Ovary (tissue), 3 donors: Measurements from ENCODE around the gene PPP1CA.

Experiments
- EP300 ChIP-seq: sonication (generic); formaldehyde crosslinking; IDR thresholded peaks from one replicate; pipeline ENCODE4 v1.6.1; 2017; ENCODE audit warnings: antibody characterized with exemption
- POLR2A ChIP-seq: fragments of 450-650 bp; IDR thresholded peaks from one replicate; pipeline ENCODE4 v1.6.1; 2017; ENCODE audit warnings: antibody characterized with exemption, mild to moderate bottlenecking, moderate library complexity
- TF ChIP-seq, protein P1 (sequence below), 3 donors: fragments of 450-650 bp in 2 of 3; fragments of 200-600 bp in 1 of 3; IDR thresholded peaks; one replicate each; pipeline versions ENCODE4 v1.5.1 to v1.8.0; 2016 to 2022; ENCODE audit warnings: antibody characterized with exemption in 3 of 3, mild to moderate bottlenecking in 1 of 3
- donor health status: DM: no; HTN: no; CAD: no.

DNA sequence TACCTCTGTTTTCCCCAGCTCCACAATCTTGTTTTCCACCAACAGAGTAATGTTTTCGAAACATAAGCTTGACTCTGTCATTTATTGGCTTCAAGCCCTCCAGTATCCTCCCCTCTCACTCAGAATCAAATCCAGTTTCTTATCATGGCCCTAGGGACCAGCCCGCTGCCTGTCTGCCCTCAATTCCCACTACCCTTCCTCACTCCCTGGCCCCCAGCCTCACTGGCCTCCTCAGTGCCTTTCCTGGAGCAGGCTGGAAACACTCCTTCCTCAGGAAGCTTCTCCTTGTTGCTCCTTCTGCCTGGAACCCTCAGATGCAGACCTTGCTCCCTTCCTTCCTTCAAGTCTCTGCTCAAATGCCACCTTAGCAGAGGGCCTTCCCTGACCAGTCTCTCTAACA lies 52.2 kb downstream of the PPP1CA start:
- TF ChIP-seq POLR2A = no peak
- TF ChIP-seq, protein P1, sequence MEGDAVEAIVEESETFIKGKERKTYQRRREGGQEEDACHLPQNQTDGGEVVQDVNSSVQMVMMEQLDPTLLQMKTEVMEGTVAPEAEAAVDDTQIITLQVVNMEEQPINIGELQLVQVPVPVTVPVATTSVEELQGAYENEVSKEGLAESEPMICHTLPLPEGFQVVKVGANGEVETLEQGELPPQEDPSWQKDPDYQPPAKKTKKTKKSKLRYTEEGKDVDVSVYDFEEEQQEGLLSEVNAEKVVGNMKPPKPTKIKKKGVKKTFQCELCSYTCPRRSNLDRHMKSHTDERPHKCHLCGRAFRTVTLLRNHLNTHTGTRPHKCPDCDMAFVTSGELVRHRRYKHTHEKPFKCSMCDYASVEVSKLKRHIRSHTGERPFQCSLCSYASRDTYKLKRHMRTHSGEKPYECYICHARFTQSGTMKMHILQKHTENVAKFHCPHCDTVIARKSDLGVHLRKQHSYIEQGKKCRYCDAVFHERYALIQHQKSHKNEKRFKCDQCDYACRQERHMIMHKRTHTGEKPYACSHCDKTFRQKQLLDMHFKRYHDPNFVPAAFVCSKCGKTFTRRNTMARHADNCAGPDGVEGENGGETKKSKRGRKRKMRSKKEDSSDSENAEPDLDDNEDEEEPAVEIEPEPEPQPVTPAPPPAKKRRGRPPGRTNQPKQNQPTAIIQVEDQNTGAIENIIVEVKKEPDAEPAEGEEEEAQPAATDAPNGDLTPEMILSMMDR (IDR thresholded peaks at IDR 0.05) = no peak
- TF ChIP-seq EP300 = no peak
